HG02798 (cell line): ENCODE results near the gene KREMEN2.

ENCODE experiments used
- ATAC-seq: cut with Tn5 transposase; IDR thresholded peaks from one replicate; pipeline ENCODE4 v1.9.1; 2021; ENCODE audit warnings: mild to moderate bottlenecking; ENCODE audit not compliant: unreplicated experiment, poor library complexity

KREMEN2 gene

DNA sequence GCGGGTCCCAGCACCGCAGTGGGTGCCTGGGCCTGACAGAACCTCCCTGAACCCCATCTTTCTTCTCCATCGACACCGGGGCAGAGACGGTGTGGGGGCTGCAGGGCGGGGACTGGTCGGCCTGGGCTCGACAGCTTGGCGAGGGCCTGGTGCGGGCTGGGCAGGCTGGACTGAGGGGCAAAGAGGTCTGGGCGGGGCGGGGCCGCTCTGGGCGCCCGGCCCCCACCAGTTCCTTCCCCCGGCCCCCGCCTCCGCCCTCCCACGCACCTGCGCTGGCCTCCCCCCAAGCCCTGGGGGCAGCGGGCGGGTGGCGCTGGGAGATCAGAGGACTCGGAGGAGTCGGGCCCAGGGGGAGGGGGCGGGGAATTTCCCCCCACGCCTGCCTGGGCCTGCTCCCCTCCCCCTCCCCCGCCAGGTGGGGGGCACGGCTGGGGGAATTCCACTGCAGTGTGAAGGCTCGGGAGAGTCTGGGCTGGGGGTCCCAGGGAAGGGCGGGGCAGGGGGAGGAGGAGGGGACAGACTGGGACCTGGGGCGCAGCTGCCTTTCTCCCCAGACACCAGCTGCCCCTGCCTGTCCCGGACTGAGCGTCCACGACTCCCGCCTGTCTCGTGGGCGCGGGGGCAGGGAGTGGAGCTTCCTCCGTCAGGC lies 877 bp upstream of the KREMEN2 start:
- no peak for ATAC-seq

DNA sequence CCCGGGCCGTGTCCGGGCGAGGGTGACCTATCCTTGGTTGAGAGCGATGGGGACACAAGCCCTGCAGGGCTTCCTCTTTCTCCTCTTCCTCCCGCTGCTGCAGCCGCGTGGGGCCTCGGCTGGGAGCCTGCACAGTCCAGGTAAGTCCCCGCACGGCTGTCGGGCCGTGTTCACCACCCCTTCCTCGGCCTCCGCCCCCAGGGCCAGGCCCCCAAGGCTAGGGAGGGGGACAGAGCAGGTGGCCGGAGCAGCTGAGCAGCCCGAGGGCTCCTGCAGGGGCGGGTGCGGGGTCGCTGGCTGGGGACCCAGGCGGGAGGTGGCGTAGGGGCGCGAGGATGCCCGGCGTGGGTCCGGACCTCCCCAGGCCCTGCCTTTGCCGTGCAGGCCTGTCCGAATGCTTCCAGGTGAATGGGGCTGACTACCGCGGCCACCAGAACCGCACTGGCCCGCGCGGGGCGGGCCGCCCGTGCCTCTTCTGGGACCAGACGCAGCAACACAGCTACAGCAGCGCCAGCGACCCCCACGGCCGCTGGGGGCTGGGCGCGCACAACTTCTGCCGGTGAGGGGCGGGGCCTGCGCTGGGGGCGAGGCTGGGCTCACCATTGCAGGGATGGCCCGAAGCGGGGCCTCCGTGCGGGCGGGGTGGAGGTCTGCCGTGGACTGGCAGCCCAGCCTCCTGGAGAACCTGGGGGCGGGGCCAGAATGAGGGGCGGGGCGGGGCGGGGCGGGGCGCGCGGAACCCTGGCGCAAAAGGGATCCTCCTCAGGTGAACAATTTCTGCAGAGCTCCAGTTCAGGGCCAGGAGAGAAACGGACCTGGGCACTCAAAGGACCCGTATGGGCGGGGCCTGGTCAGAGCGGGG lies 631 bp downstream of the KREMEN2 start:
- no peak for ATAC-seq

DNA sequence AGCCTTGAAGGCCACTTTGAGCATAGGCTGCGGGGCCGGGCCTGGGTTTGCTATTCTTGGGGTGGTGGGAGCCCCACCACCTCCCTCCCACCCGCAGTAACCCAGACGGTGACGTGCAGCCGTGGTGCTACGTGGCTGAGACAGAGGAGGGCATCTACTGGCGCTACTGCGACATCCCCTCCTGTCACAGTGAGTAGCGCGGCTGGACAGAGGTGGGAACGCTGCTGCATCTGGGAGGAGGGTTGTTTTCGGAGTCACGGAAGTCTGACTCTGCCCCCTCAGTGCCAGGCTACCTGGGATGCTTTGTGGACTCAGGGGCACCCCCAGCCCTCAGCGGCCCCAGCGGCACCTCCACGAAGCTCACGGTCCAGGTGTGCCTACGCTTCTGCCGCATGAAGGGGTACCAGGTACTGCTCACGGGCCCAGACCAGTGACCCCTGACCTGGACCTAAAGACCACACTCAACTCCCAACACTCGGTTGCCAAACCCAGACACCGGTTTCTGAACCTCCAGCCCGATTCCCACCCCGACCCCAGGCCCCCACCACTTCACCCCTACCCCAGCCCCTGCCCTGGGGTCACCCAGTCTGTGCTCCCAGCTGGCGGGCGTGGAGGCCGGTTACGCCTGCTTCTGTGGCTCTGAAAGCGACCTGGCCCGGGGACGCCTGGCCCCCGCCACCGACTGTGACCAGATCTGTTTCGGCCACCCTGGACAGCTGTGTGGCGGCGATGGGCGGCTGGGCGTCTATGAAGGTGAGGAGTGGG lies 2.1 kb downstream of the KREMEN2 start:
- no peak for ATAC-seq

DNA sequence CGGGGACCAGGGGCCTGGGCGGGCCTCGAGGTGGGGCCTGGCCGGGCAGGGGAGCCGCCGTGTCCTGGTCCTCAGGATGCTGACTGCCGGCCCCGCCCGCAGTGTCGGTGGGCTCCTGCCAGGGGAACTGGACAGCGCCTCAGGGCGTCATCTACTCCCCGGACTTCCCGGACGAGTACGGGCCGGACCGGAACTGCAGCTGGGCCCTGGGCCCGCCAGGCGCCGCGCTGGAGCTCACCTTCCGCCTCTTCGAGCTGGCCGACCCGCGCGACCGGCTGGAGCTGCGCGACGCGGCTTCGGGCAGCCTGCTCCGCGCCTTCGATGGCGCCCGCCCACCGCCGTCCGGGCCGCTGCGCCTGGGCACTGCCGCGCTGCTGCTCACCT lies 2.7 kb downstream of the KREMEN2 start:
- no peak for ATAC-seq

DNA sequence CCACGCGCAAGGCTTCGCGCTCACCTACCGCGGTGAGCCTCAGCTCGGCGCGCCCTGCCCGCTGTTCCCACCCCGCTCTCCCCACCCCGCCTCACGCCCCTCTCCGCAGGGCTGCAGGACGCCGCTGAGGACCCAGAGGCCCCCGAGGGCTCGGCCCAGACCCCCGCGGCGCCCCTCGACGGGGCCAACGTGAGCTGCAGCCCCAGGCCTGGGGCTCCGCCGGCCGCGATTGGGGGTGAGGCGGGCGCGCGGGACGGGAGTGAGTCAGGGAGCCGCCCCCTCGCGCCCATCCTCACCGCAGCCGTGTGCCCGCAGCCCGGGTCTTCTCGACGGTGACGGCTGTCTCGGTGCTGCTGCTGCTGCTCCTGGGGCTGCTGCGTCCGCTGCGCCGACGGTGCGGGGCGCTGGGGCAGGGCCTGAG lies 3.1 kb downstream of the KREMEN2 start:
- no peak for ATAC-seq

DNA sequence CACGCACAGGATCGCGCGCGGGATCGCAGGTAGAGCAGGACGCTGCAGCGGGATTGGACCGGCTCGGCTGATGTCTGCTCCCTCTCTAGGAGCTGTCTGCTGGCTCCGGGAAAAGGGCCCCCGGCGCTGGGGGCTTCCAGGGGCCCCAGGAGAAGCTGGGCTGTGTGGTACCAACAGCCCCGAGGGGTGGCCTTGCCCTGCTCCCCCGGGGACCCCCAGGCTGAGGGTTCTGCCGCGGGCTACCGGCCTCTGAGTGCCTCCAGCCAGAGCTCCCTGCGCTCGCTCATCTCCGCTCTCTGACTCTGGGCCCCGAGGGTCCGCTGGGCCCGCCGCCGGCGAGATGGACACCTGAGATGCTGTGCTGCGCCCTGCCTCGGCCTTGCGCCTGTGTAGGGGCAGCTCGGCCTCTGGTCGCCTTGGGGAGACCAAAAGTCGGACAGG lies 3.7 kb downstream of the KREMEN2 start:
- ATAC-seq: no peak

DNA sequence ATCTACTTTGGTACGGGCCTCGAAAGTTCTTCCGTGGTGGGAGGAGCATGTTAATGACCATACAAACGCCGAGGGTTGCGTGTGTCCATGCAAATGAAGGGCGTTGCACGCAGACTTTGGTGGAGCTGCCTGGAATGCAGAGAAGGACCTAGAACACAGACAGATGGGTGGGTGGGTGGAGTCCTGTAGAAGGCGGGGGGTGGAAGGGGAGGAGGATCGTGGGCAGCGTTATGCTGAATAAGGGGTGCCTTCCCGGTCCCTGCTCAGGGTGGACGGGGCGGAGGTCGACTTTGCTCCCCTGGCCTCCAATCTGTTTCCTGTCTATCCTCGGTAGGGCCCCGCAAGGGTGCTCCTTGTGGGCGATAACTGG lies 4.3 kb downstream of the KREMEN2 start:
- ATAC-seq: no peak

DNA sequence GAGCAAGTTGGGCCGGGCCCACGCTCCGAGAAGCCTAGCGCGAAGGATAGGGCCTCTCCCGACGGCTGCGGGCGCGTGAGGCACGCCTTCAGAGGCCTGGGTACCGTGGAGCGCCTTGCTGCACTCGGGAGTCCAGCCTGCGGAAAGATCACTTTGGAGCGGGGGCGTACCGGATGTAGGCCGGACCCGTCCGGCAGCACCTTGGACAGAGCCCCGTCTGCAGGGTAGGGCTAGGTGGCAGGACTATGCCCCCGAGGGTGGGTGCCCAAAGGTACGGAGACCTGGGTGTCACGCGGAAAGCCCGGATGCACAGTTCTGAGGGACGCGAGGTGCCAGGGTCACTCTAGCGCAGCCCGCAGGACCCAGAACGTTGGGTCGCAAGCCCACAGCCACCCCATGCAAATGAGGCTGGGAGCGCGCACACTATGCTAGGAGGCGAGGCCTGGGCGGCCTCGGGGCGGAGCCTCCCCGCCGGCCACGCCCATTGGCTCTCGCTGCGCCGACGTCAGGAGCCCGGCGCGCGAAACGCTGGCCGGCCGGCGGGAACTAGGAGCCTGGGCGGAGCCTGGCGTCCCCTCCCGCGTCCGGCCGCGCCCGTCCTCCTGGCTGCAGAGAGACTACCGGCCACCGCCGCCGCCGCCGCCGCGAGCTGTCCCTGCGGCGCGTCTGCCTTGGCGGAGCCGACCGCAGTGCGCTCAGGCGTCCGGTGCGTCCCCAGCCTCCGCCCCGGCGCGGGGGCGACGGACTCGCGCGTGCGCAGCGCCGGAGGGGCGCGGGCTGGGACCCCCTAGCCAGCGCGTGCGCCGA lies 4.9 kb downstream of the KREMEN2 start, which contains the start of gene PAQR4:
TSS of gene PAQR4 (plus strand) at position 611 of the 807 bp plus-strand sequence. CDS start 327 bp downstream, outside the sequence.
- peak; percentile 81 for ATAC-seq

DNA sequence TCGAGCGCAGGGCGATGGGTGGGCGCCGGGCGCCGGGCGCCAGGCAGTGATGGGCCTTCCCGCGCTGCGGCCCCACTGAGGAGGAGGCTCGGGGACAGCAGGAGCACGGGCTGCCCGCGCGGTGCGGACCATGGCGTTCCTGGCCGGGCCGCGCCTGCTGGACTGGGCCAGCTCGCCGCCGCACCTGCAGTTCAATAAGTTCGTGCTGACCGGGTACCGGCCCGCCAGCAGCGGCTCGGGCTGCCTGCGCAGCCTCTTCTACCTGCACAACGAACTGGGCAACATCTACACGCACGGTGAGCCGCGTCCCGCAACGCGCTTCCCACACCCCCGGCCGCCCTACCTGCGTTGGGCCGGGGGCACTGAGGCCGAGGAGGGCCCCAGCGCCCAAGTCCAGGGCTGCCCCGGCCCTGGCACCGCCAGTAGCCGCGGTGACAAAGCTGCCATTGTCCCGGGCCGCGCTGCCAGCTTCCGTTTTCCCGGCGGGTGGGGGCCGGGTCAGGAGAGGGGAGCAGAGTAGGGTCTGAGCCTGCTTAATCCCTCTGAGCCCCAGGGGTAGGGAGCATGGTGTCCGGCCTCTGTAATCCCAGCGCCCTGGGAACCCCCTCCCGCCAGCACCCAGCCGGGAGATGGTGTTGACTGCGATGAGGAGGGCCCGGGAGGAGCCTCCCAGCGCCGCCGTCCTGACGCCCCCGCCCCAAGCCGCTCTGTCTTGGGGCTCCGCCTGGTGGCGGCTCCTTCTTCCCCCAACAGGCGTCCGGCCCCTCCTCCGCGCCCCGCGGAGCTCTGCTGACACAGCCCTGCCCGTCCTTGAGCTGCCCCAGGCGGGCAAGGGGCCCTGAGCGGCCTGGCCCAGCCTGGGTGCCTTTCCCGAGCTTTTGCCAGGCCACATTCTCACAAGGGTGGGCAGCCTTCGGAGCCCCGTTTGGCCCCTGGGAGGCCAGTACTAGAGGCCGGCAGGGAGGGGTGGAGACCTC lies 5.8 kb downstream of the KREMEN2 start:
- peak; percentile 41 for ATAC-seq

DNA sequence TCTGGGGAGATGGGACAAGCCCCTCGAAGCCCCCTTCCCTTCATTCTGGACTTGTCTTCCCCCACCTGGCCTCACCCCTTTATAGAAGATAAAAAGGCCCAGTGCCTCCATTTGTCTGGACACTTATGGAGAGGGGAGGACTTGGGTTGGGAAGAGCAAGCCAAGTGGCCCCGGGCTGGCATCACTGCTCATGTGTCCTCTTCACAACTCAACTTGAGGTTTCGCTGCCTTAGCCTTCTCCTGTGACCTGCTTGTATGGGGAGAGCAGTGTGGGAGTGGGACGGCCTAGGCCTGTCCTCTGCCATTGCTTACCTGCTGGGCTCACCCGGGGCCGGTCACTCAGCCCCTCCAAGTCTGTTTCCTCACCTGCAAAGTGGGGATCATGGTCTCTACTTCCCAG lies 6.5 kb downstream of the KREMEN2 start:
- no peak for ATAC-seq

DNA sequence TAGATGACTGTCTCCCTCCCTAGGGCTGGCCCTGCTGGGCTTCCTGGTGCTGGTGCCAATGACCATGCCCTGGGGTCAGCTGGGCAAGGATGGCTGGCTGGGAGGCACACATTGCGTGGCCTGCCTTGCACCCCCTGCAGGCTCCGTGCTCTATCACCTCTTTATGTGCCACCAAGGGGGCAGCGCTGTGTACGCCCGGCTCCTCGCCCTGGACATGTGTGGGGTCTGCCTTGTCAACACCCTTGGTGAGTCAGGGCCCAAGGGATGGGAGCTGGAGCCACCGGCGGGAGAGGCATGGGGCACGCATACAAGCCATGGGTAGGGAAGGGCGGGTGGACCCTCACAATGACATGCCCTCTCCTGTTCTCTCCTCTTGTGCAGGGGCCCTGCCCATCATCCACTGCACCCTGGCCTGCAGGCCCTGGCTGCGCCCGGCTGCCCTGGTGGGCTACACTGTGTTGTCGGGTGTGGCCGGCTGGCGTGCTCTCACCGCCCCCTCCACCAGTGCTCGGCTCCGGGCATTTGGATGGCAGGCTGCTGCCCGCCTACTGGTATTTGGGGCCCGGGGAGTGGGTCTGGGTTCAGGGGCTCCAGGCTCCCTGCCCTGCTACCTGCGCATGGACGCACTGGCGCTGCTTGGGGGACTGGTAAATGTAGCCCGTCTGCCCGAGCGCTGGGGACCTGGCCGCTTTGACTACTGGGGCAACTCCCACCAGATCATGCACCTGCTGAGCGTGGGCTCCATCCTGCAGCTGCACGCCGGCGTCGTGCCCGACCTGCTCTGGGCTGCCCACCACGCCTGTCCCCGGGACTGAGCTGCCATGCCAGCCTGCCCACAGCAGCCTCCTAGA lies 7.3 kb downstream of the KREMEN2 start:
- ATAC-seq: no peak

DNA sequence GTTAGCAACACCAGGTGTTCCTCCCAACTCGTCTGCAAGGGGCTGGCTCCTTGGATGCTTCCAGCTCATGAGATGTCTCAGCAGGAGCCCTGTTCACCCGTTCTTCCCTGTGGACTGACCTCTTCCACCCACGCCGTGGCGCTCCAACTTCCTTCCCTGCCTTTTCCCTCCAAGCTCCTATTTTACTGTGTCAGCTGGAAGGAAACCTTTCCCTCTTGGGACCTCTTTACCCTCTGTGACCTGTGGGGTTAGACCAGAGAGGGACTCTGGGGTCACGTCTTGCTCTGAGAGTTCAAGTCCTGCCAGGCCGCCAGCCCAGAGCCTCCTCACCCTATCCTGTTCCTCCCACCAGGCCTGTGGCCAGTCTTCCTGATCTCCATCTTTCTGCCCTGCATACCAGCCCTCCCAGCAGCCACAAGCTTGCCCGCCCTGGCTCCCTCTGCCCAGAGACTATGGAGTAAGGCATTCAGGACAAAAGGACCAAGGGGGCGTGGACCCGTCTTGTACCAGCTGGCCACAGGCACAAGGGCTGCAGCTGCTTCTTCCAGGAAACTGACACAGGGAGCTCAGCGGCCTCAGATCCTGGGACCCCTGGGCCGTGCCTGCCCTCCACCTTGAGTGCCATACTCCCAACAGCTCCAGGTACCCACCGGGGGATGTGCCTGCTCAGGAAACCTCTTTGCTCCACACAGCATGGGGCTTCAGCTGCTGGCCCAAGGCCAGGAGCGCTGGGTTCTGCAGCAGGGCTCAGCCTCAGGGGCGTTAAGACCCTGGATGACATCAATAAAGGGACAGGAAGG lies 8.1 kb downstream of the KREMEN2 start:
- no peak for ATAC-seq

DNA sequence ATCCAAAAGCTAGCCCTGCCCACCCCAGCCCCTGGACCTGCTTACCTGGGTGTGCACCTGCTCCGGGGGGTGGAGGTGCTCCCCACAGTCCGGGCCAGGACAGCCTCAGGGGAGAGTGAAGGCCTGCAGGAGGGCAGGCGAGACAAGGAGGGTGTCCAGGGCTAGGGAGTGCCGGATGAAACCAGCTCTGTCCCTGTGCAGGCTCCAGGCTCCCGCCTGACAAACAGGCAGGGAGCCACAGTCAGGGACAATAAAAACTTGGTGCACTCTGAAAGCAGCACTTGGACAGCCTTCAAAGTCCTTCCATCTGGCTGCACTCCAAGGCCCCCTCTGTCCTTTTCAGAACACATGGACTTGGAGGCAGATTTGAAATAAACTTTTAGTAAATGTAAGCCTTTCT lies 9.0 kb downstream of the KREMEN2 start:
- no peak for ATAC-seq

DNA sequence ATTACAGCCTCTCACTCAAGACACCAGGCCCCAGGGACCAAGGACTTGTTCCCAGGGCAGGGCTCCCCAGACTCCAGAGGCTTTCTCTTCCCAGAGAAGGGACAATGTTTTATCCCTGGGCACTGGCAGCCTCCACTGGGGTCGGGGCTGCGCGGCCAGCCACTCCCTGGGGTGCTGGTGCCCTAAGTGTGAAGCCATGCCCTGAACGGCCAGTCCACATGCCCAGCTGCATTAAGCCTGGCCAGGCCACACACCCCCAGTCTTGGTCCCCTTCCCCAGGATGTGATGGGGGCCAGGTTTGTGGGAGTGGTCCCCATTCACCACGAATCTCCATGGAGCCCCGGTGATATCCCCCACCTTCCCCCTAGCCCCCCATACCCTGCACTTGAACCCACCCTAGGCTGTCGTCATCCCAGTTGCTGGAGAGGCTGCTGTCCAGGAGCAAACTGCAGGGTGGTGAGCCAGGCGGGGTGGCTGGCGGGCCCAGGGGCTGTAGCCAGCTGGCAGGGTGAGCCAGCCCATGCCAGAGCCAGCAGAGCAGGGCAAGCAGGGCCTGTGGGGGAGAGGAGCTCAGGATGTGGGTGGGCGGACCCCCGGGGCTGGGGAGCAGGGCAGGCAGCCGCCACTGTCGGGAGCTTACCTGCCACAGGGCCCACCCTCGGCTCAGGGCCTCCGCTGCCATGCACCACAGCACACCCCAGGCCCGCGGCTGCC lies 9.7 kb downstream of the KREMEN2 start:
- no peak for ATAC-seq

DNA sequence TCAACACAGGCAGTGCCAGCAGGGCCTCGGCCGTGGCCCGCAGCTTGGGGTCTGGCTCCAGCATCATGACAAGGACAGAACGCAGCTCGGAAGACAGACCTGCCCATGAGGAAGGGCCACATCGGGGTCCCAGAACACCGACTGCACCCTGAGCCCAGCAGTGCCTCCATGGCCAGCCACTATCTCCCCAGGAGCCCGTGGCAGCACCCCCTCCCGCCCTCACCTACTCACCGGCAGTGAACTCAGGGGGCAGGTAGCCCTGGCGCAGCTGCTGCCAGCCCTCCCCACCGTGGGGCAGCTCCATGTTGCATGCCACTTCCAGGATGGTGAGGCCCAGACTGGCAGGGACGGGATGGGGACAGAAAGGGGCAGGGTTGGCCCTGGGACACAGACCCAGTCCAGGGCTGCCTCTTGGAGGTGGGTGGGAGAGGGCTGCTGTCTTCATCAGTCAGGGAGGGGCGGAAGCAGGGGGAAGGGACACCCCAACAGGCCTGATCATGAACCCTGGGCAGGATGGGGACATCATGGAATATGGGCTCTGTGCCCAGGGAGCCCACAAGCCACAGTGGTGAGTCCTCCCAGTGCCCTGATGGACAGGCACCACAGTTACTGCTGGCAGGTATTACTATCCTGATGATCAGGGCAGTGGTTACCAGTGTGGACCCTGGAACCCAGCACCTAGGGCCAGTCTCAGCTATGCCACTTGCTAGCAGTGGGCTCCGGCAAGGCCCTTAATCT lies 10.4 kb downstream of the KREMEN2 start:
- ATAC-seq: no peak

DNA sequence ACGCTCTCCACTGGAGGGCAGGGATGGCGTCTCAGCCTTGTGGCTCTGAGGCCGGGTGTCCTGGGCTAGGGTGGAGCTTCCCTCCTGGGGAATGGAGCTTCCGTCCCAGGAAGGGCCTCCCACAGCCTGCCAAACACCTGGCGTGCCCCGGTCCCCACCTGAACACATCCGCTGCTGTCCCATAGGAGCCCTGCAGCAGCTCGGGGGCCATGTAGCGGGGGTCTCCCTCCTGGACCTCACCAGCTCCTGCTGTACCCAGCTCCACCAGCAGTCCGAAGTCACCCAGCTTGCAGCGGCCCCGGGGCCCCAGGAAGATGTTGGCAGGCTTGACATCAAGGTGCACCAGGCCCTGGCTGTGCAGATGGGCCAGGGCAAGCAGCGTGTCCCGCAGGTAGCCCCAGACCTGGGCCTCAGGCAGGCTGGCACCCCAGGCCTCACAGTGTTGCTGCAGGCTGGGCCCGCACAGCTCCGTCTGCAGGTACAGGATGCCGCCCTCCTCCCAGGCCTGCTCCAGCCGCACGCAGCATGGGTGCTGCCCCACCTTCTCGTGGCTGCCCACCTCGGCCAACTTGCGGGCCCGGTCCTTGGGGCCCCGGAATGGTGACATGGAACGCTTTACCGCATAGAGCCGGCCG lies 11.2 kb downstream of the KREMEN2 start:
- no peak for ATAC-seq
